HG02943 (cell line): Measurements from ENCODE around the gene C2orf81.
"Not testable (repeated sequence)": the region's sequence is repeated elsewhere in the genome, so short reads cannot be mapped to it uniquely, and the experiment has no call there.

Experiments used
- ATAC-seq: cut with Tn5 transposase; IDR thresholded peaks from one replicate; pipeline ENCODE4 v1.9.1; 2021; ENCODE audit warnings: mild to moderate bottlenecking, low read depth, moderate library complexity; ENCODE audit not compliant: unreplicated experiment

The C2orf81 gene

DNA sequence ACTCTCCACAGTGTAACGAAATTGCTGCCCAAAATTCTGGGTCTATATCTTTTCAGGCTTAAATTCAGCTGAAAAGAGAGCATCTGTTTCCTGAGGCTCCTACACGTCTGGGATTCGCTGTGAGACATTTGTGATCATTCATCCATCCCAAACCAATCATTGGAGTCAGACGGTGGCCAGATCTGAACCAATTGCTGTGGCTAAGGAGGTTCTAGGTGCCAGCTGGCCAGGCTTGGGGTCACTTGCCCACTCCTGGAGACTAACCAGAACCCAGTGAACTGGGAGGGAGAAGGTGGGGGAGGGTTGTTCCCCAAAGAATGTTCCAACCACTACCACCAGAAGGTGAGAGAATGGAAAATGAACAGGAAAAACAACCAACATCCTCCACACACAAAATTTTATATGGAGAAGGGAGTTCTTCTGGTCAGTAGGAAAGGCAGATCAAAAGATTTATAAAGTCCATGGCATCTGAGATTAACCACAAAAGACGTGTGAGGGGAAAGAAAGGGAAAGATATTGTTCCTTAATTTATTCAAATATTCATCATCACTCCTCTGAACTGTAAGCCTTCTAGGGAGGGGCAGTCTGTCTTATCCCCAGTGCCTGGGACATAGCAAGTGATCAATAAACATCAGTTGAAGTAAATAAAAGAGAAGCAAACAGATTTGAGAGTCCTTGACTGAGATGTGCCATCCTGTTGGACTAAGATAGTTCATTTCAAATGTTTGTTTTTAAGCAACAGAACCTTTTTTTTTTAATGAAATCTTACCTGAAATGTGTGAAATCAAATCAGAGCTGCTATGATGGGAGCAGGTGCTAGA lies 23.3 kb upstream of the C2orf81 start:
- ATAC-seq = no peak

DNA sequence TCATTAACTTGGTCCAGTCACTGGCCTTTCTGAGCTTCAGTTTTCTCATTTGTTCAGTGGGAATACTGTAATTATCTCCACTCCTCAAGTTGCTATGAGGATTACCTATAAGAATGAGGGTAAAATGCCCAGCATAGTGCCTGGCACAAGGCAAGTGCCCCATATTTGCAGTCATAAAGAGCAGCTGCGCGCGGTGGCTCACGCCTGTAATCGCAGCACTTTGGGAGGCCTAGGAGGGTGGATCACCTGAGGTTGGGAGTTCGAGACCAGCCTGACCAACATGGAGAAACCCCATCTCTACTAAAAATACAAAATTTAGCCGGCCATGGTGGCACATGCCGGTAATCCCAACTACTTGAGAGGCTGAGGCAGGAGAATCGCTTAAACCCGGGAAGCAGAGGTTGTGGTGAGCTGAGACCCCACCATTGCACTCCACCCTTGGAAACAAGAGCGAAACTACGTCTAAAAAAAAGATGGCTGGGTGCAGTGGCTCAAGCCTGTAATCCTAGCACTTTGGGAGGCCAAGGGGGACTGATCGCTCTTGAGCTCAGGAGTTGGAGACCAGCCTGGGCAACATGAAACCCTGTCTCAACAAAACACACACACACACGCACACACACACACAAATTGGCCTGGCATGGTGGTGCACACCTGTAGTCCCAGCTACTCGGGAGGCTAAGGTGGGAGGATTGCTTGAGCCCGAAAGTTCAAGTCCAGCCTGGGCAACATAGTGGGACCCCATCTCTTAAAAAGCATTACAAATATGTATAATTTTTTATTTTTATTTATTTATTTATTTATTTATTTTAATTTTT lies 21.3 kb upstream of the C2orf81 start:
- ATAC-seq = not testable (repeated sequence)

DNA sequence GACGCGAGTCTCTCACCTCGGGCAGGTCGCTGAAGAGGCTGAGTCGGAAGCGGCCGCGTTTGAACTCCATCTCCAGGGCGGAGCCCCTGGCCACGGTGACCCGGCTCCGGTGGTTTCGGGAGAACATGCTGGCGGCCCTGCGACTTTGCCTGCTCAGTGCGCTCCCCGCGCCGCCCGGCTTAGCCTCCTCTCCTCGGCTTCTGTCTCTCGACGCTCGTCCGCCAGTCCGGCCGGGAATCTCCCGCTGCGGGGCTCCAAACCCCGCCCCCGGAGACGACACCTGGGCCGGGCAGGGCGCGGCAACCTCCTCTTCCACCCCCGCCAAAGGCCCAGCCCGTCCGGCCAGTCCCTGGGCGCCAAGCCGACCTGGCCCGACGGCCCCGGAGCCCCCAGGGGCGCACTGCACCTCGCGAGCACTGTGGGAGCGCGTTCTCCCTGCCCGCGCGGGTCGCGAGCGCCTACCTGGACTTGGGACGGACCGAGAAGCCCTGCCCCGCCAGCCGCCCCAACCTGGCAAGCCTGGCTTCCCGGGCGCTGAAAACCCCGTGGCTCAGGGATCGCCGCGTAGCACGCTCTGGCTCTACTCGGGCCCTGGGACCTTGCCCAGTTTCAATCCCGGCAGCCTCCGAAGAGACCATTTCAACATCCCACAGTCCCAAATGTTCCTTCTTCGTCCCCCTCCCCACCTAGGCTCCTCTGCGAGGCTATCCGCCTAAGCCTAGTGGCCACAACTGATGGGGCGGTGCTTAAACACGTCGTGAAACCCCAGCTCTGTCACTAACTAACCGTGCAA lies 20.5 kb upstream of the C2orf81 start, which contains the start of gene RTKN:
RTKN (minus strand) TSS at position 248 of the 793 bp plus-strand sequence; CDS start at position 127, 121 bp downstream.
- peak; percentile 51 for ATAC-seq

DNA sequence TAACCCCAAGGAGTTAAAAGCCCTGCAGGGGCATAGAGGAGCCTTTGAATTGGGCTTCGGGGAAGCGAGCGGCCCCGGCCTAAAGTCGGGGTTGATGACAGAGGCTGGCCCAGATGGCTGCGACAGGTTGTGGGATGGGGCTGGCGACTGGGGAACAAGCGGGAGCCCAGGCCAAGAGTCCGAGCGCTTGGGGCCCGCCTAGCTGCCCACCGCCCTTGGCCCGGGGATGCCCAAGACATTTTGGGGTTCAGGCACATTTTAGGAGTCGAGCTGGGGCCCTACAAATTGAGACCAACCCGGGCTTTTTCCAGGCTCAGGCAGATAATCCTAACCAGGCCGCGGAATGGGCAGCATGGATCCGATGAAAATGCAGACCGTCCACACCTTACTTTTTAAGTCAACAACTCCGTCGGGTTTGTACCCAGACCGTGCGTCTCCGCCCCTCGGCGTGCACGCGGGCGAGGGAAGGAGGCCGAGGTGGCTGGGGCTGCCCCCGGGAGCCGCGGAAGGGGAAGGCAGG lies 19.8 kb upstream of the C2orf81 start:
- peak; percentile 20 for ATAC-seq

DNA sequence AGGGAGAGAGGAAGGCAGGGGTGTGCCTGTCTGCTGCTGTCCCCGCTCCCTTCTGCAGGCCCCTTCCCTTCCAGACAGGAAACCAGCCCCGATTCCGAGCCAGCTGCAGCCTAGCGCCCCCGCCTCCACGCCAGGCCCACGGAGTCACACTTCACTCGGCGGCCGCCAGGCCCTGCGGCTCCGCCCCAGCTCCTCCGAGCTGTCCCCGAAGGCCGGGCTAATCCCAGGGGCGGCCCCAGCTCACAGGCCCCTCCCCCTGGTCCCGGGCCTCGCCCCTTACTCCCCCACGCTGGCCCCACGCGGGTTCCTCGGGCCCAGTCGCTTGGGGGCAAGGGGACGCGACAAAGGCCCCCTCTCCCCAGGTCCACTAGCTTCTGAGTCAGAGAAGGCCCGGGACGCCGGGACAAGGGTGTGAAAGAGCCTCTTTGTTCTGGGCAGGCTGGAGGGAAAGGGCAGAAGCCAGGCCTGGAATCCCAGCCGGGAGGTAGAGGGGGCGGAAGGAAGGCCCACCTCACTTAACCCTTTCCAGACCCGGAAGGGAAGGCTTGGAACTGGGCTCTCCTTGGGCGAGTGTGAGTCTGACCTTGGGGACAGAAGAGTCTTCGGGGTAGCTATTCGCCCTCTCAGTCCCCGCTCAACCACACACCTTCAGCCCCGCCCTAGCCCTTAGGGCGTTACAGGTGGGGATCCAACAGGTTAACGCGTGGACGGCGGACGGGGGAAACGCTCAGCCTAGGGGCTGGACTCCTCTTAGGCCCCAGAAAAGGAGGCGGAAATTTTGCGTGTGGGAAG lies 19.2 kb upstream of the C2orf81 start:
- ATAC-seq = peak; percentile 69

DNA sequence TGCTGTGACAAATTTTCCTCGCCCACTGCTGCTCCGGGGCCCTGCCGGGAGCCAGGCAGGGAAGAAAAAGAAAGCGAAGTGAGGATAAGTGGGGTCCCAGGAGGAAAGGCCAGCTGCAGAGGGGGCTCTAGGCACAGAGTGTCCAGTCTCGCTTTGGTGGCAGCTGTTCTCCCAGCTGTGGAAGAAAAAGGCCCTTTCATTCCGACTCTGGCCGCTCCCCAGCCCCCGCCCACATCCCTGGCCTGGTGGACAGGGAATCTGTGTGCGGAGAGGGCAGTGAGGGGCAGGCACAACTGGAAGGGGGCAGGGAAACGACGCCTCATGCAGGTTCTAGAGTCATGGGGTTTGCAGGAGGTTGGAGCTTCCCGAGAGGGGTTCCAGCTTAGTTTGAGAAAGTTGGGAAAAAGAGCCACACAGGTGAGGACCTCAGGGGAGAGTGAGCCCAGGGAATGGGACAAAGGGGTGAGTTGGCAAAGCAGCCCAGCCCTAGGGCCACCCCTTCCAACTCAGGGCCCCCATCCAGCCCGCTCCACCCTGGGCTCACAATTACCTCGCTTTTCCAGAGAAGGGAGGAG lies 18.5 kb upstream of the C2orf81 start:
- ATAC-seq = no peak

DNA sequence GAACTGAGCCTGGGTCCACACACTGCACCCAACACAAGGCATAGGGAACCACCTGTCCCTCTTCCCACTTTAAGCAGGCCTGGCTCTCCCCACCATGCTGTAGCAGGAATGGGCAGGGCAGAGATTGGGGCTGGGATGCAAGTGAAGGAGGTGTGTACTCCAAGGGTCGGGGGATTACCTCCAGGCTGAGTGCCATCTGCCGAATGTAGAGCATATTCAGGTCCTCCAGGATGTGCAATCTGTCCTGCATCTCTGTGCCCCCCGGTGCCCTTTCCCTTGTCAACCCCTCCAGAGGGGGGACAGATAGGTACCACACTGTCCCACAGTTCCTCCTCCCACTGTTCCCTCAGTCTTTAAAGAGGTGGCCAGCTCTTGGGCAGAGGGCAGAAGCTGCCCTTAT lies 18.0 kb upstream of the C2orf81 start:
- no peak for ATAC-seq

DNA sequence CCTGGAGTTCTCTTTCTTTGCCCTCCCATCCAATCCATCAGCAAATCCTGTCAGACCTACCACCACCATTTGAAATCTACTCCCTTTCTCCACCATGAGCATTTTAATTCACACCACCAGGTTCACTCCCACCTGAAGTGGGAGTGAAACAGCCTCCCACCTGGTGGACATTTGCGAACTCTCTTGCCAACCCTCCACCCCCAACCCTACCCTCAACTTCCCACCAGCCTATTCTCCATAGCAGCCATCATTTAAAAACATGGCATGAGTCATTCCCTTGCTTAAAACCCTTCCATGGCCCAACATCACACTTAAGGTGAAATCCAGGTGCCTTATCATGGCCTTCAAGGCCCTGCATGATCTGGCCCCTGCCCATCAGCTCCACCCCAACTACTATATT lies 16.8 kb upstream of the C2orf81 start:
- ATAC-seq = no peak

DNA sequence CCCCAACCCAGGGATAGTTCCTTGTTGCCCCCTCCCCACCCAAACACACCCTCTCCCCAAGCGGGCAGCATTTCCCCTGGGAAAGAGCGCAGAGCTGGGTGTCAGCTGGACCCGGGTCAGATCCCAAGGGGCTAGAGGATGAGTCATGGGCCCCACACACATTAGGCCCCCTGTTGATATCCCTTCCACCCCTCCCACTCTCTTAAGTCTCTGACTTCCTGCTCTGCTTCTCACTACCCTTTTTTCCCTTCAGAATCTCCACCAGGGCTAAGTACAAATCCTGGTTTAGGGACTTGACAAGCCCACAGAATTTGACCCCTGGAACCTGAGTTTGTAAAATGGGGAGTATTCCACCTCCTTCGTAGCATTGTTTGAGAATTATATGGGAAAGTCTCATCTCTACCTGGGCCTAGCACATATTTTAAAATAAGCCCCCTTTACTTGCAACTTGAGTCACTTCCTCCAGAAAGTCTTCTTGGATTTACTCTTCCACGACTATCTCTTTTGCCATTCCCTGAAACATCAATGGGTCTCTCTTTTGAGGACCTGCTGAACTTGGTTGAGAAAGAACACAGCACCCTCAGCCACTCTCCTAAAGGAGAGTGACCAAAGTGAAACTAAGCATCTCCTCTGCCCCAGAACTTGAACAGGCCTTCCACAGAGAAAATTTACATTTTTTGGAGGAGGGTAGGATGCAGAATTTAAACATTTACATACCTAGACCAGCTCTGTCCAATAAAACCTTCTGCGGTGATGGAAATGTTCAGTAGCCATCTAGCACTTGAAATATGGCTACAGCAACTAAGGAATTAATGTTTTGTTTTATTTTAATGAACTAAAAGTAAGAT lies 15.7 kb upstream of the C2orf81 start:
- ATAC-seq = no peak

DNA sequence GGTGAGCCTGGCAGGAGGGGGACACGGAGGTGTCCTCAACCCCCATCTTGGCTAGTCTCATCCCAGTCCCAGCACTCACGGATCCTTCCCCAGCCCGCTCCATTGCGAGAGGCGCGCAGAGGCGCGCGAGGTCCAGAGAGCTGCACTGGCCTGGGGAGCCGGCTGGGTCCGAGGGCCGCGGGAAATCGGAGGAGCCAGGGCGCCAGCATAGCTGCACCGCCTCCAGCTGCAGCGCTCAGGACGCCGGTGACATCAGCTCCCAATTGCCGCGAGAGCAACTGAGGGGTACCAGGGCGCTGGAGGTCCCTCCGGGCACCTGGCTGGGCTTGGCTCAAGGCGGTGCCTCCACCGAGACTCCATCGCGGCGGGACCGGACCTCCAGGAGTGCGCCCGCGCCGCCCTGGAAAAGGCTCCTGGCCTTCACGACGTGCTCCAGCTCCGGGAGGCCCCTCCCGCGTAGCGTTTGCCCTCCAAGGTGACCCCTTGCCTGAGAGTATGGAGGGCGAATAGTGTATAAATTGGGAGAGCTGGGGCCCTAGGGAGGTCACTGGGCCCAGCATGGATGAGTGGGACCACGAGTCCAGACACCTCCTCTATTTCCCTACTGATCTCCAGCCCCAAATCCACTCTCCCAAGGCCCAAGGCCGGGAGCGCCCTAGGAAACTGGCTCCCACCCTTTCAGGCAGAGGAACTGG lies 14.8 kb upstream of the C2orf81 start:
- ATAC-seq = no peak

DNA sequence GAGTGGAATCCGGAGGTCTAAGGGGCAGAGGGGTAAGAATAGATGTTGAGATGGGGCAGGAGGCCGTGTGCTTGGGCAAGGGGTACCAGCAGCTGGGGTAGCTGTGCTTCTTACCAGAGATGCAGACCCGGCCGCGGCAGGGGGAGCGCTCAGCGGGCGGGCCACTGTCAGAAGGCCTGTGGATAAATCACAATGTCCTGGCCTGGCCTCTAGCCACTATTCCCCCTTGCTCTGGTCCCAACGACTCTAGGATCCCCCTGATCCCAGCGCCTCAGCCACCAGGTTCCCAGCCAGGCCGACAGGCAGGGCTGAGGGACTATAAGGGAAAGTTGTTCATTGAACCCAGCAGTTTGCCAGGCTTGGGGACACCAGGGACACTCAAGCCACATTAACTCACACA lies 9.1 kb upstream of the C2orf81 start:
- no peak for ATAC-seq

DNA sequence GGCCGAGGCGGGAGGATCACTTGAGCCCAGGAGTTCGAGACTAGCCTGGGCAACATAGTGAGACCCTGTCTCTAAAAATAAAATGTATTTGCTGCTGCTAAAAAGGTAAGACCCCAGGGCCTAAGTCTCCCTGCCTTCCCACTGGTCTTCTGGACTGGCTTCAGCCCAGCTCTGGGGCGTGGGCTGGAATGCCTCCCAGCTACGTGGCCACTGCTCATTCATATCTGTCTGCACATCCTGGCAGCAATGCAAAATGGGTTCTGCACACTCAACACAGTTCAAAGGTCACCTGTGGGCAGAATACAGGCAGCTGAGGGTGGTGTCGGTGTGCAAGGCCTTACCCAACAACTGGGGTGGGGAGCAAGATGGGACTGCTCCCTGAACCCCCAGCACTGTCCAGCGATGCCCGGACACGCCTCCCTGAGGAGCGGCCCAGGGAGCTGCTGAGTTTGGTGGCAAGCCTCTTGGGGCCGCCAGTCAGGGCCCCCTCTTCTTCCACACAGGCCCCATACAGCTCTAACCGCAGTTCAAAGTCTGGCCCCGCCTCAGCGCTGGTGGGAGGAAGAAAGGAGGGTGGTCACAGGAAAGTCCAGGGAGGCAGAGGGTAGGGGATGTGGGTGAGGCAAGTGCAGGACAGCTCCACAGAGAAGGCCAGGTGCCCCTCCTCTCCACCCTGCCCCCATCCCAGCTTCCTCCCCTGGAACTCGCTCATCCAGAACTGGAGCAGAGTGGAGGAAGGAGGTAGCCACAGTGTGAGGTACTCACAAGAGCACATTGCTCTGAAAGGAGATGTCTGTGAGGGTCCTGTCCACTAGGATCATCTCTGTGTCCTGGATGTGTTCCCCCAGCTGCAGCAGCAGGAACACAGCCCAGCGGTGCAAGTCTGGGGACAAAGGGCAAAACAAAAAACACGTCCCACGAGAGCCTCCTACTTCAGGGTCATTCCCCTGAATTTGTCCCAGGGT lies 8.3 kb upstream of the C2orf81 start:
- ATAC-seq = no peak

DNA sequence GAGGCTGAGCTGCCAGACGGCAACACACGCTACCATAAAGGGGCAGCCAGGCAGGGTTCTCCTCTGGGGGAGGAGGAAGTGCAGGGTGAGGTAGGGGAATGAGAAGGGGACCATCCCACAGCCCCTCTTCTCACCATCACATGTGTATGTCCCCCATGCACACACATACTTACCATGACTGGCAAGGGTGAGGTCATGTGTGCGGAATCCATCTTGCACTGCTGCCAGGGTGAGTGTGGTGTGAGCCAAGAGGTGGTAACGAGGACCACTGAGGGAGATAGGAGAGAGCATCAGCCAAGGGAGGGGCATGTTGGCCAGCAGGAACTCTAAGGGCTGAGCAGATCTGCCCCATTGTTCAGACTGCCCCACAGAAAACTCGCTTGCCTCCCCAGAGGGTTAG lies 7.3 kb upstream of the C2orf81 start:
- ATAC-seq = no peak

DNA sequence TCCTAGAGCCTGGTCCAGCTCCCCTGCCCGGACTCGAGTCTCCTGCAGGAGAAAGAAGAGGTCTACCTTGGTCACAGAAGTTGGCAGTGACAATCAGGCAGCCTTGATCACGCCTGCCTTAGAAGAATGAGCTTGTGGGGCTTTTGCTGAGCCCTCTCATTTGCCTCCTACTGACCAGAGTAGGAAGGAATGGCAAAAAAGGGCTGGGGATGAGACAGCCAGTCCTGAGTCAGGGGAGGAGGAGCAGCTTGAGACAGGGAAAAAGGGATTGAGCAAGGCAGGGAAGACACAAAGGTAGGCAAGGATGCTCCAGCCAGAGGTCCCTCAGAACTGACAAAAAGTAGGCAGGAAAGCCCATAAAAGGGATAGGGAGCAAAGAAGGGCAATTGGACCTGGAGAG lies 6.1 kb upstream of the C2orf81 start:
- no peak for ATAC-seq

DNA sequence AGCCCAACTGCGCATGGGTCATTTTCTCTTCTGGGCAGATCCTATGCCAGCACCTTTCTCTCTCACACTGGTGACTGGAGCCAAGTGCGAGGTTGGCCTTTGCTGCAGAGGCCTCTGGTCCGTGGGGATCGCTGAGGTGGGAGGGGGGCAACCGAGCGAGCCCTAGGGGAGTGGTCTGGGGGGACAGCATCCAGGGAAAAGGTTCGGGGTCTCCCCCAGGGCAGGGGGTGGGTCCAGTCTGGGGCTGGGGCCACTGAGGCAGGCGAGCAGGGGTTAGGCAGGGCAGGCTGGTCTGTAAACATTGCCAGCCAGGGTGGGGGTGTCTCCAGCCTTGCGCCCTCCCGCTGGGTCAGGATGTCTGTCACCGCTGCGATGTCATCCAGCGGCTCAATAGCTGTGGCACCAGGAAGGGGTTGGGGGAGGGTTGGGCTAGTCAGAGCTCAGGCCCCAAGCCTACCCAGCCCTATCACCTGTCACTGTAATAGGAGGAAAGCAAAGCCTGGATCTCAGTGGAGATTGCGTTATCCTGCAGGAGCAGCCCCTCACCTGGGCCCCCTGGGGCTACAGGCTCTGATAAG lies 4.9 kb upstream of the C2orf81 start:
- no peak for ATAC-seq

DNA sequence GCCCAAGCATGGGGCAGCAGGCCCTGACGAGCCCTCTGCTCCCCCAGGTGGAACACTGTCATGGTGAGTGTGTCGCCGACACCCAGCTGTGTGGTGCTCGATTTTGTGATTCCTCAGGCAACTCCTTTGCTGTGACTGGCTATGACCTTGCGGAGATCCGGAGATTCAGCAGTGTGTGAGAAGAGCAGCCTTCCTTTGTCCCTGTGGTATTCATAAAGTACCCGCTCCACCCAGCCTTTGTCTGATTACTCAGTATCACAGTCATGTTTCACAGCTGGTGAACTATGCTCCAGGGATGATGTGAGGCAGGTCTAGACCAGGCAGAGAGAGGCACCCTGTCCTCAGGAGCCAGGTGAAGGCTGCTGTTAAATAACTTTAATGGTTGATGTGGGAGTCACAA lies 4.1 kb upstream of the C2orf81 start:
- no peak for ATAC-seq

DNA sequence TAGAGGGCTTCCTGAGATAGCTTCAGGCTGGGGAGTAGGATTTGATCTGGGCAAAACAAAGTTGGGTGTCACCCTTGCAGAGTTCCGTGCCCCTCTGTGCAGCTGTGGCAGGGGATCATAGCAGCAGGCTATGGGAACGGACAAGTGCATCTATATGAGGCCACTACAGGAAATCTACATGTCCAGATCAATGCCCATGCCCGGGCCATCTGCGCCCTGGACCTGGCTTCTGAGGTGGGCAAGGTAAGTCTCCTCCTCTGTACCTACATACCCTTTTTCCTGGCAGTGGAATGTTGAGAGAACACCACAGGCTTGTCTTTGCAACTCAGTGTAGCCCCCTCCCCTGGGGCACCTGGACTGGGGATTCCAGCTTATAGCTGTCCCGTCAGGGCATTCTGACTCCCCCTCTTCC lies 3.6 kb upstream of the C2orf81 start:
- no peak for ATAC-seq
